ENCODE measurements around the gene UBN2. TPM values are rescaled to one million over a fixed set of nuclear protein-coding genes. Genes with fewer than 3 reads are reported as not detected.
A peak's percentile ranks its signal among the peaks of the same experiment; 100 is the strongest.

UBN2 gene
- total and polyA plus RNA-seq, 2 of the 13 experiments (the other 11 are each of a cell fraction or from before 2014, with no cell fraction given), result 5.6 to 5.7 TPM

DNA sequence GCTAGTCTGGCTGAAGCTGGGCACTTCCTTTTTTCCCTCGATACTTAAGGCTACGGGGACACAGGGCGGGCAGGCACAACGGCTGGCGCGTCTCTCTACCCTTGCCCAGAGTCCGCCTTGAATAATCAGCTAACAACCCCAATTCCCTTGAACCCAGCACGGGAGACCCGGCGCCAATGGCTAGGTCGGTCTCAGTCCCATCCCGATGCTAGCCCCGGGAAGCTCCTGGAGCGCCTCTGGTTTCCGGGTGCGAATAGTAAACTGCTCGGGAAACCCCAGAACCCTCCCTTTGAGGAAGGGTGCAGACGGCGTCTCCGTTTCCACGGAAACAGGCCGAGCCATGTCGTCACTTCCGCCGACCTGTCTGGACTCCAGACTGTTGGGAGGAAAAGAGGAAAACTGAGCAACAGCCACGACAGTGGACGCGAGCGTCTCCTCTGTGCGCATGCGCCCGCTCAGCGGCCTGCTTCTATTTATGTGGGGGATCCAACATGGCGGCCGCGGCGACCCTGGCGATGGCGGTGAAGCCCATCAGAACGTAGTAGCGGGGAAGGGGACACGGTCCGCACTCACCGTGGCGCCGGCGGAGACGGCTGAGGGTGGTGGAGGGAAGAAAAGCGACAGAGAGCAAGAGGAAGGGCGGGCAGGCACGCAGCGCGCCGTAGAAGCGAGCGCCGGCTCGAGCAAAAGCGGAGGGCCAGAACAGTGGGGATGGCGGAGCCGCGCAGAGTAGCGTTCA lies at the start of gene UBN2 (continued):
- TF ChIP-seq ZNF333 (CRISPR knock-in tag; IDR thresholded peaks at IDR 0.05; ENCODE audit: borderline replicate concordance) (no peak; the same call in 1 of the 2 replicates), ZNF546 (CRISPR knock-in tag; conservative IDR thresholded peaks at IDR 0.05) (no peak; the same call in 1 of the 2 replicates), FOSL1 (CRISPR knock-in tag; IDR thresholded peaks at IDR 0.05; ENCODE audit: borderline replicate concordance) (peak; percentile 12; the same call in 1 of the 2 replicates), ZNF740 (CRISPR knock-in tag; IDR thresholded peaks at IDR 0.05) (0 out of 2 replicates have a peak, but pooled peaks have one; percentile 62), ZBTB40 (IDR thresholded peaks at IDR 0.05) (no peak), ZBTB40 (CRISPR knock-in tag; IDR thresholded peaks at IDR 0.05) (peak; percentile 29; the same call in 1 of the 2 replicates), CEBPG (CRISPR knock-in tag; IDR thresholded peaks at IDR 0.05) (peak; percentile 57; the same call in 1 of the 2 replicates), ZNF335 (CRISPR knock-in tag; IDR thresholded peaks at IDR 0.05) (0 out of 2 replicates have a peak, but pooled peaks have one; percentile 20), SNAPC4 (CRISPR knock-in tag; IDR thresholded peaks at IDR 0.05) (peak; percentile 88), ATF3 (CRISPR knock-in tag; IDR thresholded peaks at IDR 0.05) (peak; percentile 27; the same call in 1 of the 2 replicates)
- TF ChIP-seq, protein P1, sequence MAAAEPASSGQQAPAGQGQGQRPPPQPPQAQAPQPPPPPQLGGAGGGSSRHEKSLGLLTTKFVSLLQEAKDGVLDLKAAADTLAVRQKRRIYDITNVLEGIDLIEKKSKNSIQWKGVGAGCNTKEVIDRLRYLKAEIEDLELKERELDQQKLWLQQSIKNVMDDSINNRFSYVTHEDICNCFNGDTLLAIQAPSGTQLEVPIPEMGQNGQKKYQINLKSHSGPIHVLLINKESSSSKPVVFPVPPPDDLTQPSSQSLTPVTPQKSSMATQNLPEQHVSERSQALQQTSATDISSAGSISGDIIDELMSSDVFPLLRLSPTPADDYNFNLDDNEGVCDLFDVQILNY (CRISPR knock-in tag; conservative IDR thresholded peaks at IDR 0.05), result 0 out of 2 replicates have a peak, but pooled peaks have one; percentile 19
